GM21360 (cell line): ENCODE measurements around the gene ZNF684.
"Not testable (repeated sequence)": the region's sequence is repeated elsewhere in the genome, so short reads cannot be mapped to it uniquely, and the experiment has no call there.

Experiments
- ATAC-seq: cut with Tn5 transposase; IDR thresholded peaks from one replicate; pipeline ENCODE4 v1.9.1; 2021; ENCODE audit warnings: mild to moderate bottlenecking, moderate library complexity; ENCODE audit not compliant: unreplicated experiment

The ZNF684 gene

DNA sequence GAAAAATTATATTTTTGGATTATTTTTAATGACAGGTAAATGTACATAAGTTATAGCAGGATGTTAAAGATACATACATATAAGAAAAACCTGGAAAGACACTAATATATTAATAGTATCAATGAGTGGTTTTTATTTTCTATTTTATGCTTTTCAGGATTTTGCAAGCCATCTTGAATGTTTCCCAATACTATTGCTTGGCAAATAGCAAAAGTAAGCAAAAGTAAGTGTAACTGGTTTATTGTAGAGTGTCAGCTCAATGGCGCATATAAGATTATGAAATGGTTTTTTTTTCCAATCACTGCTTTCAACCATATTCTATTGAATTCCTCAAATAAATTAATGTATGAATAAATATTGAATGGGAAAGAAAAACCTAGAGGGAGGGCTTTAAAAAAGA lies 36.4 kb downstream of the ZNF684 start:
- ATAC-seq, result no peak

DNA sequence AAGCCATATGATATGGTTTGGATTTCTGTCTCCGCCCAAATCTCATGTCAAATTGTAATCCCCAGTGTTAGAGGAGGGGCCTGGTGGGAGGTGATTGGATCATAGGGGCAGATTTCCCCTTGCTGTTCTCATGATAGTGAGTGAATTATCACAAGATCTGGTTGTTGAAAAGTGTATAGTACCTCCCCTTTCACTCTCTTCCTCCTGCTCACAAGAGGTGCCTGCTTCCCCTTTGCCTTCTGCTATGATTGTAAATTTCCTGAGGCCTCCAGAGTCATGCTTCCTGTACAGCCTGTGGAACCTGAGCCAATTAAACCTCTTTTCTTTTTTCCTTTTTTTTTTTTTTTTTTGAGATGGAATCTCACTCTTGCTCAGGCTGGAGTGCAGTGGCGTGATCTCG lies 43.4 kb downstream of the ZNF684 start:
- not testable (repeated sequence) for ATAC-seq

DNA sequence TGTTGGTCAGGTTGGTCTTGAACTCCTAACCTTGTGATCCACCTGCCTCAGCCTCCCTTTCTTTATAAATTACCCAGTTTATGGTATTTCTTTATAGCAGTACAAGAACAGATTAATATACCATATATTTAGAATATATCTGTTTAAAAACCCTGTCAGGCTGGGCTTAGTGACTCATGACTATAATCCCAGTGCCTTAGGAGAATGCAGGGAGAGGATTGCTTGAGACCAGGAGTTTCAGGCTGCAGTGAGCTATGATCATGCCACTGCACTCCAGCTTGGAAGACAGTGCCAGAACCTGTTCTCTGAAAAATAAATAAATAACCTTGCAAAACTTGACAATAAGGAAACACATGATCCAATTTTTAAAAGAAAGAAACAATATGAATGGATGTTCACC lies 43.9 kb downstream of the ZNF684 start:
- ATAC-seq, result no peak

DNA sequence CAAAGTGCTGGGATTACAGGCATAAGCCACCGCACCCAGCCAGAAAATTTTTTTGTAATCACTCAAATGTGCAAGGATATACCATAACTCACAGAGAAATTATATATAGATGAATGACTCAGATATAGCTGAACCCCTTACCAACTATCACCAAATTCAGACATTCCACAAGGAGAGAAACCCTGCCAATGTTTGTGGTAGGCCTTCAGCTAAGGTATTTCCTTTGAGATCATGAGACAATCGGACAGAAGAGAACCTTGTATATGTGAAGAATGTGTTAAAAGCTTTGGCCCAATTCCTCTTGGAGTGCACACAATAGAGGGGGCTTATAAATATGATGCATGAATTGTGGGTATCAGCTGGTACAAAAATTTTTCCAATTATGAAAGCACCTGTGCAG lies 50.7 kb downstream of the ZNF684 start:
- ATAC-seq, result no peak

DNA sequence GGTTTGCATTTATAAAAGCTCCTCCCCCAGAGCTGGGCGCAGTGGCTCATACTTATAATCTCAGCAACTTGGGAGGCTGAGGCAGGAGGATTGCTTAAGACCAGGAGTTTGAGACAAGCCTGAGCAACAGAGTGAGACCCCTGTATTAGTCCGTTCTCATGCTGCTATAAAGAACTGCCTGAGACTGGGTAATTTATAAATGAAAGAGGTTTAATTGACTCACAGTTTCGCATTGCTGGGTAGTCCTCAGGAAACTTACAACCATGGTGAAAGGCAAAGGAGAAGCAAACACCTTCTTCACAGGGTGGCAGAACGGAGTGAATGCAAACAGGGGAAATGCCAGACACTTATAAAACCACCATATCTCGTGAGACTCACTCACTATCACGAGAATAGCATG lies 52.5 kb downstream of the ZNF684 start:
- no peak for ATAC-seq

DNA sequence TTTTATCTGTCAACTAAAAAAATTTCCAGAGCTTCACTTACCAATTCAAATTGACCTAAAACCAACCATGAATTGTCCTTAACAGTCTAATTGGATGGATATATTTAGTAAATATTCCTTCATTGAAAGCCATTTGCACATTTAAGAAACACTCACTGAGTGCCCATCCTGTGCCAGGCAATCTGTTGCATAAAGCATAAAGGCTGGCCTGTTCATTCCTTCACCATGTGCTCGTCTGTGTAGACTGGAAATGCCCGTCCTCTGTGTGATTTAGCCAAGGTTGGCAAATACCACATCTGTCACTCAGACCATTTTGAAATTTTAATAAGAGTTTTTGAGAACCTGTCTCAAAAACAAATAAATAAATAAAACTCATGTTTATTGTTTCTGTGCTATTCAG lies 57.1 kb downstream of the ZNF684 start:
- ATAC-seq, result no peak

DNA sequence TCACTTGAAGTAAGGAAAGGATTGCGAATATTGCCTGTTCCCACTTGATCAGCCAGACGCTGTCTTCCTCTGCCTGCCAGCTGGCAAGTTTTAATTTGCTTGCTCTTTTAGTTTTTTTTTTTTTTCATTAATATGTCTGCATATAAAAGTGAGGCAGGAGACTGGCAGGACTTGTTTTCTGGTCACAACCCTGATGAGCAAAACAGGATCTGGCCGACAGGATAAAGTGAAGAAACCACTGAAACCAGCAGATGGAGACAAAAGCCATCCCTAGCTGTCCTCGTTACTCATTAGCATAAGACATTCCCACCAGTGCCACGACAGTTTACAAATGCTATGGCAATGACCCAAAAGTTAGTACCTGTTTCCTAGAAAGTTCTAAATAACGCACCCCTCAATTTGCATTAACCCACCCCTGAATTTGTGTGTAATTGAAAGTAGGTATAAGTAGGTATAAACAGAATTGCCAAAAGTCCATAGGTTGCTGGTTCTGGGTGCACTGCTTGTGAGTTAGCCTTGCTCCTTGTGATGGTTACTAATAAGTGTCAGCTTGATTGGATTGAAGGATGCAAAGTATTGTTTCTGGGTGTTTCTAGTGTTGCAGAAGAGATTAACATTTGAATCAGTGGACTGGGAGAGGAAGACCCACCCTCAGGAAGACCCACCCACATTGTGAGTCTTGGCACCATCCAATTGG lies 60.8 kb downstream of the ZNF684 start:
- ATAC-seq, result no peak

DNA sequence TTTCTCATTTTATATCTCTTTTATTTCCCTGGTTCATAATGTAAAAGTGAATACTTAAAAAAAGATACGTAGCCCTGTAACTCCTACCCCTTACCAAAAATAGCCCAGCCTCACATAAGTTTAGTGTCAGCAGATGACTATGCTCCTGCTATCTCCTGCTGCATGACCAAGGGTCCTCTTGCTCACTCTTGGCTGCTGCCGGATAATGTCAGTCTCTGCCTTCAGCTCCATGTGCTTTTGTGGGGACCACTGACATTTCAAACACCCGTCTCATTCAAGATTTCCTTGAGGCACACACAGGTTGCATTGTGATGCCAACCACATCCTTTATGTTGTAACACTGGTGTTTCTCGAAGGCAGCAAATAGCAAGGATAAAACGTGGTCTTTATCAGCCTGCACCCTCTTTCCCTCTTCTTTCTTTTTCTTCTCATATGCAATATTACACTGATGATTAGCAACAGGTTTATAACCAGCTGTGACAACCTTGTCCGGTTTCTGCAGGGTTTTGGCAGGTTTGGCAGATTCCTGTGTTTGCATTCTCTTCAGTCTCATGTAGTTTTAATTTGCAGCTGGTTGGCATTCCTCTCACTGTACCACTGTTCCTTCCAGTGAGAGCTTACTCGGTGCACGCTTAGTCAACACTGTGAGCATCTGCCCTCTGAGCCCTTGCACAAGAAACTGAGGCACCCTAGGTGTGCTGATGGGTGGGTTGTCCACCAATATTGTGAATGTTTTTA lies 62.2 kb downstream of the ZNF684 start:
- no peak for ATAC-seq

DNA sequence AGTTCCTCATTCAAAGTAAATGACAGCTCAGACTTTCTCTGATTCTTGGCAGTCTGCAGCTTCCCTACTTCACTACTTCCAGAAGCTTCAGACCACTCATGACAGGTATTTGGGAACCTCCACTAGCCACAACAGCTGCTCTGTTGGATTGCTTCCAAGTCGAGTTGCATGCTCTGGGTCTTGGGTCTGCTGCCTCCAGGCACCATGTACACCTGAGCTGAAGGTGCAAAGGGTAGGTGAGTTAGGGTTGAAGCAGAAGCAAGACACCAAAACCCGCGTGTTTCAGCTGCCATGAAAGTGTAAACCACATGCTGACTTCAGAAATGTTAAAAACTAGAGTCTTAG lies 62.7 kb downstream of the ZNF684 start:
- no peak for ATAC-seq

DNA sequence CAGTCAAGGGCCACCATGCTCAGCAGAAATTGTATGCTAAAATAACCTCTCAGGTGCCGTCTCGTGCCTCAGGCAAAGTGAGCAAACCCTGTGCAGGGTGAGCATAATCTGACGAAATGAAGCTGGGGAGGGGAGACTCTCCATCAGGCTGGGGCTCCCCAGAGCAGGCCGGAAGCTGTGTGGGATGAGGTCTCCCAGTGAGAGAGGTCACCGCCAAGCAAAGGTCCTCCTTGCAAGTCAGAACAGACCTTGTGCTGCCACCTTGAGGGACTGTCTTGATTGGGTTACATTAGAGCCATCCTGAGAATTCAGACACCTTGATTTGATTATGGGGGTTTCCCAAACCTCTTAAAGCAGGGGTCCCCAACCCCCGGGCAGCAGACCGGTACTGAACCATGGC lies 64.2 kb downstream of the ZNF684 start:
- no peak for ATAC-seq
